T follicular helper cell (primary cell): ENCODE results near the gene LCE1E.

Experiments used
- DNase-seq: peaks from one replicate; pipeline ENCODE4 v3.0.0-alpha.2; 2020; ENCODE audit warnings: low read depth

LCE1E gene

GRCh38 chr1:152777510-152778137 is 8.4 kb upstream of the LCE1E start:
- no peak for DNase-seq

GRCh38 chr1:152783095-152783494 is 3.0 kb upstream of the LCE1E start:
- DNase-seq, result no peak

DNA sequence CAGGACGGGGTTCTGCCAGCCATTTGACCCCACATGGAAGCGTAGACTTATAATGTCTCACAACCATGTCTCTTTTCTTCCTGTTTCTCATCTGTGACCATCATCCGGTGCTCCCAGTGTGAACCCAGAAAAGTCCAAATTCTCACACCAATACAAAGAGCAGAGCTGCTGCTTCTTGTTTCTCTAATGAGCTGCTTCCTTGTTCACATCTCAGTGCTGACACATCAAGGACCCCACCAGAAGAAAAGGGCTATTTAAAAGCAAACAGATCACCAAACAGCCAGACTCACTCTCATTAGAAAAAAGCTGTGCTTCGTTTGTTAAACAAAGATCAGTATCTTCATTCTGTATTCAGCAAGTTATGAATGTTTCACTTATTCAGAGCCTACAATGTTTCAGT is 9.6 kb downstream of the LCE1E start:
- DNase-seq, result no peak

DNA sequence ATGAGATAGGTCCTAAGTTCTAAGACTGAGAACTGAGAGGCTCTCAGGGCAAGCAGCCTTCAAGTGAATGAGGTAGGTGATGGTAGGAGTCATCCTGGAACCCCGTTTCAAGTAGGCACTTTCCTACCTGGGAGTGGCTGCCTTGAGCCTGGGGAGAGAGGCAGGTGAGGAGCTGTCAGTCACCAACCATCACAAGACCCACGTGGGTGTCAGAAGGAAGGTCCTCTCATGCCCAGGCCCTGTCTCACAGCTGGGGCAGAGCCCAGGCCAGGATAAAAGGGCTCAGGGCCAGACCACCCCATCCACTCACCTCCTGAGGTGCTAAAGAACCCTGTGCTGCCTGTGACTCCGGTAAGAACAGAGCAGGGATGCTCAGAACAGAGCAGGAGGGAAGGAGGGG is 10.4 kb downstream of the LCE1E start, which contains the start of gene LCE1D:
Gene LCE1D, plus strand, starts transcription at position 301 of the 400 bp plus-strand sequence. CDS start 1,074 bp downstream, outside the sequence.
- no peak for DNase-seq

DNA sequence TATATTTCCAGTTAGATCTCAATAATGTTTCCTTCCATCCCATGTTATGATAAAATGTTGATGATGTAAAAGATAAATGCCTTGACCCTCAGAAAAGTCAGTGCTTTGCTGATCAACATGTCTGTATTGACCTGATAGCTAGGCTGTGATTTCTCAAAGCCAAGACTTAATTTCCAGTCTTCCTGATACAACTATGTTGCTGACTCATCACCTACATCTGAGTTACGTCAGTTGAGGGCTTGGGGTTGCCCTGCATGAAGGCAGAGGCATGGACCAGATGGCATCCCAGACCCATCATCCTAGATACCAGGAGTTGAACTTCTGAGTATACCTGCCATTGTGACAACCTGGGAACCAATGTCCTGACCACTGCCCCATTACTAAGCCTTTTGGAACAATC is 15.3 kb downstream of the LCE1E start:
- no peak for DNase-seq

GRCh38 chr1:152806576-152806975 is 20.5 kb downstream of the LCE1E start, which contains the start of gene LCE1C:
Gene LCE1C (minus strand): TSS chr1:152806651. CDS start chr1:152805478, 1,173 bp downstream.
- no peak for DNase-seq

- no peak for DNase-seq
Observed at GRCh38 chr1:152811050-152811449, 25.0 kb downstream of the LCE1E start.

- DNase-seq, result no peak
Observed at GRCh38 chr1:152811671-152812070, 25.6 kb downstream of the LCE1E start, which contains the start of gene LCE1B. Gene LCE1B (plus strand): TSS chr1:152811971. CDS start chr1:152812447, 476 bp downstream.

GRCh38 chr1:152817309-152817708 is 31.3 kb downstream of the LCE1E start:
- no peak for DNase-seq

- no peak for DNase-seq
Observed at GRCh38 chr1:152823294-152823693, 37.2 kb downstream of the LCE1E start.

GRCh38 chr1:152824964-152825363 is 38.9 kb downstream of the LCE1E start:
- DNase-seq, result no peak

GRCh38 chr1:152827173-152827572 is 41.1 kb downstream of the LCE1E start, which contains the start of gene LCE1A:
Gene LCE1A (plus strand): TSS chr1:152827473. CDS start chr1:152827473, 0 bp downstream.
- no peak for DNase-seq

GRCh38 chr1:152836870-152837269 is 50.8 kb downstream of the LCE1E start:
- DNase-seq, result no peak
